ENCODE results near the gene TOMM20.

- TF ChIP-seq CTCF (conservative IDR thresholded peaks at IDR 0.05; ENCODE audit: low read depth, low read length), result no peak
- TF ChIP-seq EZH2 (IDR thresholded peaks at IDR 0.05; ENCODE audit: borderline replicate concordance, low read depth, low read length, poor library complexity, severe bottlenecking), result no peak
Measured at GRCh38 chr1:235069176-235069575, 59.5 kb downstream of the TOMM20 start.

Measured in A673 (cell line).